Calu3 (cell line): ENCODE data around the gene SLC2A6. TPM values are rescaled to one million over a fixed set of nuclear protein-coding genes. Genes with fewer than 3 reads are reported as not detected.

Experiments used
- BruUV-seq: library from RNA; stranded (reverse); fragments of 400-500 nt; replicated peaks from 2 replicates; lab custom pipeline; 2021; lab: Mats Ljungman, UMichigan
- CTCF ChIA-PET: fragments of 300-600 bp; sonication (Branson Sonifier 250); formaldehyde crosslinking; loops from one replicate; lab custom pipeline; 2022; ENCODE audit warnings: antibody characterized with exemption; lab: Charles Lee
- DNase-seq: peaks from one replicate; pipeline ENCODE4 v3.0.0; 2022
- H3K27ac Mint-ChIP-seq: one replicate; pipeline ENCODE4 v1.8.0; 2022; ENCODE audit warnings: mixed read lengths; ENCODE audit not compliant: unreplicated experiment
- H3K27me3 Mint-ChIP-seq: one replicate; pipeline ENCODE4 v1.8.0; 2022; ENCODE audit warnings: mixed read lengths; ENCODE audit not compliant: unreplicated experiment
- H3K36me3 Mint-ChIP-seq: one replicate; pipeline ENCODE4 v1.8.0; 2022; ENCODE audit warnings: mild to moderate bottlenecking, moderate library complexity, mixed read lengths; ENCODE audit not compliant: insufficient read depth, unreplicated experiment
- H3K4me1 Mint-ChIP-seq: one replicate; pipeline ENCODE4 v1.8.0; 2022; ENCODE audit warnings: mild to moderate bottlenecking, low read depth, mixed read lengths; ENCODE audit not compliant: unreplicated experiment
- H3K4me3 Mint-ChIP-seq: one replicate; pipeline ENCODE4 v1.8.0; 2022; ENCODE audit warnings: mild to moderate bottlenecking, low read depth, moderate library complexity, mixed read lengths; ENCODE audit not compliant: unreplicated experiment
- H3K9me3 Mint-ChIP-seq: one replicate; pipeline ENCODE4 v1.8.0; 2022; ENCODE audit warnings: low read depth, mixed read lengths; ENCODE audit not compliant: unreplicated experiment
- intact Hi-C: fragments of 100-400 bp; cut with micrococcal nuclease; formaldehyde crosslinking; loops from one replicate; pipeline ENCODE4 v1.10.0; 2022; ENCODE audit not compliant: unreplicated experiment
- total RNA-seq: library from RNA; stranded (reverse); gene quantifications from 2 replicates; pipeline ENCODE4 v1.2.3, GENCODE V29; 2022
- TF ChIP-seq, protein P1 (sequence below): fragments of 200-600 bp; IDR thresholded peaks from one replicate; pipeline ENCODE4 v1.8.0; 2022; ENCODE audit warnings: antibody characterized with exemption; ENCODE audit not compliant: unreplicated experiment

The SLC2A6 gene
- total RNA-seq, 1 experiment from 2014 or later = 11.6 TPM

DNA sequence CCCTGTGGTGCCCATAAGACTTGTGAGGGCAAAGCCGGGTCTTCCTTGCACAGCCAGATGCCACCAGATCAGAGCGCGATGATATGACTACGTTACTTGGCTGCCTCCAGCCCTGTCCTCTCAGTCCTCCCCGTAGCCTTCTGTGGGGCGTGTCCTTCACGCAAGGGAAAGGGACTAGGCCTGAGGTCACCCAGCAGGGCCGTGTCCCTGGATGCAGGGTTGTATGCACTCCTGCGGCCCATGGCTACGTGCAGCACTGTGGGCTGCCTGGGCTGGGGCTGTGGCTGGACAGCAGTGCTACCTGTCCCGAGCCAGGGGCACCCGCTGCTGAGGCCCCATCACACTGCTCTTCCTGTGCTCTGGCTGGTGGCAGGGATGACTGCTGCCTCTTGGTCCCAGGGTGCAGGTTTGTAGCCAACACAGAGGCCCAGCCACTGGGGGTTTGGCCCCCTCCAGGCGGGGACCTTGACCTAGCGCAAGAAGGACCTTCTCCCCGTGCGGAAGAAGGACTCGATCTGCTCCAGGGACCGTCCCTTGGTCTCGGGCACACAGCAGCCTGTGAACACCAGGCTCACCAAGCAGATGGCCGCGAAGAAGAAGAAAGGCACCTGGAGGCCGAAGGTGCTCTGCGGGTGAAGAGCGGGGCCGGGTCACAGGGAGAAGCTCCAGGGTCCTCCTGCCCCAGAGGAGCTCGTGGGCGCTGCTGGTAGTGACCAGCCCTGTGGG is 7.2 kb downstream of the SLC2A6 start:
- TF ChIP-seq, protein P1, sequence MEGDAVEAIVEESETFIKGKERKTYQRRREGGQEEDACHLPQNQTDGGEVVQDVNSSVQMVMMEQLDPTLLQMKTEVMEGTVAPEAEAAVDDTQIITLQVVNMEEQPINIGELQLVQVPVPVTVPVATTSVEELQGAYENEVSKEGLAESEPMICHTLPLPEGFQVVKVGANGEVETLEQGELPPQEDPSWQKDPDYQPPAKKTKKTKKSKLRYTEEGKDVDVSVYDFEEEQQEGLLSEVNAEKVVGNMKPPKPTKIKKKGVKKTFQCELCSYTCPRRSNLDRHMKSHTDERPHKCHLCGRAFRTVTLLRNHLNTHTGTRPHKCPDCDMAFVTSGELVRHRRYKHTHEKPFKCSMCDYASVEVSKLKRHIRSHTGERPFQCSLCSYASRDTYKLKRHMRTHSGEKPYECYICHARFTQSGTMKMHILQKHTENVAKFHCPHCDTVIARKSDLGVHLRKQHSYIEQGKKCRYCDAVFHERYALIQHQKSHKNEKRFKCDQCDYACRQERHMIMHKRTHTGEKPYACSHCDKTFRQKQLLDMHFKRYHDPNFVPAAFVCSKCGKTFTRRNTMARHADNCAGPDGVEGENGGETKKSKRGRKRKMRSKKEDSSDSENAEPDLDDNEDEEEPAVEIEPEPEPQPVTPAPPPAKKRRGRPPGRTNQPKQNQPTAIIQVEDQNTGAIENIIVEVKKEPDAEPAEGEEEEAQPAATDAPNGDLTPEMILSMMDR = no peak
- TSS peak; percentile 8 for BruUV-seq

DNA sequence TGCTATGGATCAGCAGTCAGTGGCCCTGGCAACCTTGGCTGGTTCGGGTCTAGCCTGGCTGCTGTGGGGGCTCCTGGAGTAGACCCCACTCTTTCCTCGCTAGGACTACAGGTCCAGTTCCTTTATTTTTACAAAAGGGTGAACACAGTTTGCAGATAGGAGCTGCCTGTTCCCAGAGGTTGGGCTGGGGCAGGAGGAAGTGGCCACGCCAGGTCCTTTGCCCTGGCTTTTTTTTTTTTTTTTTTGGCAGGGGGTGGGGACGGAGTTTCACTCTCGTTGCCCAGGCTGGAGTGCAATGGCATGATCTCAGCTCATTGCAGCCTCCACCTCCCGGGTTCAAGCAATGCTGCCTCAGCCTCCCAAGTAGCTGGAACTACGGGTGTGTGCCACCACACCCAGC is 7.9 kb downstream of the SLC2A6 start:
- H3K27me3 Mint-ChIP-seq = no peaks in the 10 kb centered on the region
- CTCF ChIA-PET = interaction anchor here (0.7 kb wide), 1 partner anchor 17 kb away, joined by 5 read pairs; no protein-coding TSS in a partner anchor
- peak overlapping the region; percentile 67 for H3K27ac Mint-ChIP-seq
- TF ChIP-seq, protein P1 = no peak
- no peak for DNase-seq
- no peaks in the 10 kb centered on the region for H3K4me1 Mint-ChIP-seq
- no peak overlapping the region for H3K4me3 Mint-ChIP-seq
- intact Hi-C loops = no loop called here
- H3K9me3 Mint-ChIP-seq = no peaks in the 10 kb centered on the region
- peaks cover 42% of the 10 kb centered on the region for H3K36me3 Mint-ChIP-seq
- no TSS peak for BruUV-seq

More for the DNA sequence above, 7.2 kb downstream of the SLC2A6 start:
- no peak for DNase-seq
- Mint-ChIP-seq H3K36me3 (peaks cover 42% of the 10 kb centered on the region), H3K4me1 (no peaks in the 10 kb centered on the region), H3K4me3 (no peak overlapping the region), H3K27ac (no peak overlapping the region), H3K27me3 (no peaks in the 10 kb centered on the region), H3K9me3 (no peaks in the 10 kb centered on the region)
- CTCF ChIA-PET = interaction anchor here (0.7 kb wide), 1 partner anchor 18 kb away, joined by 5 read pairs; no protein-coding TSS in a partner anchor
- intact Hi-C loops = no loop called here

DNA sequence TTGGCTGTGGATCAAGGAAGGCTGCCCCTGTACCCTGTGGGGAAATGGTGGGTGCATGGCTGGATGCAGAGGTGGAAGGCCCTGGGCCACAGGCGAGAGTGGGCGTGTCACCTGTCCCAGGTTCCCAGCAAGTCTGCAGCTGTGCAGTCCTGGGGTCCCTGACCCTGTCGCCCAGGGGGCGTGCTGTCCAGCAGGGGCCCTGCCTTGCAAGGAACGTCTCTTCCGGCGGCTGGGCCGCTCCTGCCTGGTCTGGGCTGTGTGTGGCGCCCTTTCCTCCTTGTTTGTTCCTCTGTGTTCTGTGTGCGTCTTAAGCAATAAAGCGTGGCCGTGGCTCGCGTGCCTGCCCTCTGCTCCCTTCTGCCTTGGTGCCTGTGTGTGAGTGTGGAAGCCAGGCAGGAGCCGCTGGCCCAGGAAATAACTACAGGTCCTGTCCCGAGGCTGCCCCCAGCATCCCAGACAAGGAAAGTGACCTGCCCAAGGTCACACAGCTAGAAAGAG is 8.4 kb downstream of the SLC2A6 start:
- Mint-ChIP-seq H3K4me1 (no peaks in the 10 kb centered on the region), H3K9me3 (no peaks in the 10 kb centered on the region)
- no peak for DNase-seq

DNA sequence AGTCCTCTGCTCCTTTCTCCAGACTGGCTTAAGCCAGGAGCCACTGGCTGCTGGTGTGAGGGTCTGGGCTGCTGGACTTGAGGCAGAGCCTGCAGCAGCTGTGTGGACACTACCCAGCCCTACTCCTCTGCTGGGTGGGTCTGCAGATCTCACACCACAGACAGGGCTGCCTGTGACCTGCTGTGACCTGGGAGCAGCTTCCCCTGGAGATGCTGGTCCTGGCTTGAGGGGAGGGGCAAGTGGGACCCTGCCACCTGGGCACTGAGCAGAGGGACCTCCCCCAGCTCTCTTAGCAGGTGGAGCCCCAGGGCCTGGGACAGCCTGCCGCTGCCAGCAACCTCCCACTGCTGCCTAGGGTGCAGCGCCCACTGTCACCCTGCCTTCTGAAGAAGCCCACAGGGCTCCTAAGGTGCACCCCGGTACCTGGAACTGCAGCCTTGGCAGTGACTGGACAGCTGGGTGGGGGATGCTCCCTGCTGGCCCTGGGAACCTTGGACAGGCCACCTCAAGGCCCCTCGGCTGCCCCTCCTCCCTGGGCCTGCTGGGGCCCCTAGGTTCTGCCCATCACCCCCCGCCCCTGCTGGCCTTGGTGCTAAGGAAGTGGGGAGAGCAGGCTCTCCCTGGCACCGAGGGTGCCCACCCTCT is 10.0 kb downstream of the SLC2A6 start:
- no peak for DNase-seq
- H3K27me3 Mint-ChIP-seq = no peaks in the 10 kb centered on the region
- no peaks in the 10 kb centered on the region for H3K4me1 Mint-ChIP-seq
- intact Hi-C loops = no loop called here
- no peak overlapping the region for H3K4me3 Mint-ChIP-seq
- no TSS peak for BruUV-seq
- H3K9me3 Mint-ChIP-seq = no peaks in the 10 kb centered on the region
- H3K36me3 Mint-ChIP-seq = peaks cover 45% of the 10 kb centered on the region
- TF ChIP-seq, protein P1 = no peak
- CTCF ChIA-PET = interaction anchor here (0.6 kb wide), 1 partner anchor 10 kb away, joined by 3 read pairs; no protein-coding TSS in a partner anchor
- no peak overlapping the region for H3K27ac Mint-ChIP-seq

More for the DNA sequence above, 8.4 kb downstream of the SLC2A6 start:
- Mint-ChIP-seq H3K36me3 (peaks cover 42% of the 10 kb centered on the region), H3K27me3 (no peaks in the 10 kb centered on the region), H3K27ac (peak overlapping the region; percentile 67), H3K4me3 (no peak overlapping the region)
- BruUV-seq = no TSS peak
- CTCF ChIA-PET = no interaction called here
- intact Hi-C loops = no loop called here
- TF ChIP-seq, protein P1 = no peak
